Fibroblast of skin of left biceps (primary cell): ENCODE results near the gene ALKBH4.
"Not testable (repeated sequence)": the region's sequence is repeated elsewhere in the genome, so short reads cannot be mapped to it uniquely, and the experiment has no call there.

Experiments
- DNase-seq, 2 experiments: peaks; one replicate each; pipeline ENCODE4 v3.0.0-alpha.2; 2013; ENCODE audit warnings: low read depth in 2 of 2

The ALKBH4 gene

GRCh38 chr7:102429141-102429899 is 35.3 kb downstream of the ALKBH4 start:
- DNase-seq: no peak

DNA sequence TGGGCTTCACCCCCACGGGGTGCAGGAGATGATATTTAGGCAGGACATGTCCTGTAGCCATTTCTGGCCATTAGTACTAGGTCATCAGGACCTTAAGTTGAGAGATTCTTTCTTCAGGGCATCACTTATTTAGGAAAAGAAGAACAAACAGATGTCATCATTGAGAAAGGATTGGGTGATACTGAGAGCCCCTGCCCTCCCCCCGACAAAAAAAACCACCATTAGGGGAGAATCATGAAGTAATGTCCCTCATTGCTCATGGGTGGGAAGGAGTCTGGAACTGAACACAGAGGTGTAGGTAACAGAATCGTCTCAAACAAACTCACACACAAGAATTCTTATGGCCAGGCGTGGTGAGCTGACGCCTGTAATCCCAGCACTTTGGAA is 37.7 kb downstream of the ALKBH4 start:
- no peak for DNase-seq

DNA sequence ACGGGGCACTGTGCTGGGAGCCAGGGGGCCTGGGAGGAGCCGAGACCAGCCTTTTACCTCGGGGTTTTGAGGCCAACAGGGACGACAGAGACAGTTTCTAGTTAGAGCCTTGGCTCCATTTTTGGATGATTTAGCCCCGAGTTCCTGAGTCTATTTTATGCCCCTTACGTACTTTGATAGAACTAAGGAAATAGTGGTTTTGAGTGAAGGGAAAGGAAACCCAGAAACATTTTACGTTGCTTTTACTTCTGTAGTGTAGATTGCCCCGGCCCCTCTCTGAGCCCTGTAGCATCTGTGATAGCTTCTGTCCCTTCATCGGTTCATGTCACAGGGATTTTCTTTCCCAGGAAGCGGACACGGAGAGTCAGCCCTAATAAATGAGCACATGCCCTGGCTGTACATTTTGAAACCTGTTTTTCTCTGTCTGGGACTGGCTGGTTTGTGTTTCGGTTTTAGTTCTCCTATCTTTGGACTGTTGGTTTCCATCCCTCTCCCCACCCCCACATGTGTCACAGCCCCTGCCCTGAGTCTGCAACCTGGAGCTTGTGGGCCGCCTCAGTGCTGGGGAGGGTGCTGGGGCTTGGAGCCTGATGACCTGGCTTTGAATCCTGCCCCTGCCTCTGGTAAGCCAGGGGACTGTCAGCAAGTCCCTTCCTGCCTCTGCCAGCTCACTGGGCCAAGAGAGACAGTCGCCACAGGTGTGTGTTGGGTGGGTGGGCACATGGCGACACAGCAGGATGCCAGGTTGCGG is 38.2 kb downstream of the ALKBH4 start:
- DNase-seq: no peak

- no peak for DNase-seq
Measured at GRCh38 chr7:102425639-102426267, 38.9 kb downstream of the ALKBH4 start.

GRCh38 chr7:102424787-102425218 is 39.9 kb downstream of the ALKBH4 start:
- DNase-seq: no peak

DNA sequence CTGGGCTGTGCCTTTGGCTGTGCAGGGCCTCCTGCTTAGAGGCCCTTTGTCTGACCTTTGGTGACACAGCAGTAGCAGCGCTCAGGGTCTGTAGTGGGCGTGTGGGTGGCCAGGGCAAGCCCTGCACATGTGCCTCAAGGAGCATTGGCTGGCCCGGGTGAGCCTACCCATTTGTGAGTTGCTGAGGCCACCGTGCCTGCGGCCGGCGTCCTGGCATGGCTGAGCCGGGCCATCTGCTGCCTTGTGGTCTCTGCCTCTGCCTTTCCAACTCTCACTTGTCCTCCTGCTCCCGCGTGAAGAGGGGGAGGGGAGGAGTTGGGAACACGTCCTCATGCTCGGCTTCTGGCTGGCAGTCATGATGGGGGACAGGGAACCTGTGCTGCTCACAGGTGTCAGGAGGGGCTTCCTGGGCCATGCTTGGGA is 40.5 kb downstream of the ALKBH4 start:
- no peak for DNase-seq

DNA sequence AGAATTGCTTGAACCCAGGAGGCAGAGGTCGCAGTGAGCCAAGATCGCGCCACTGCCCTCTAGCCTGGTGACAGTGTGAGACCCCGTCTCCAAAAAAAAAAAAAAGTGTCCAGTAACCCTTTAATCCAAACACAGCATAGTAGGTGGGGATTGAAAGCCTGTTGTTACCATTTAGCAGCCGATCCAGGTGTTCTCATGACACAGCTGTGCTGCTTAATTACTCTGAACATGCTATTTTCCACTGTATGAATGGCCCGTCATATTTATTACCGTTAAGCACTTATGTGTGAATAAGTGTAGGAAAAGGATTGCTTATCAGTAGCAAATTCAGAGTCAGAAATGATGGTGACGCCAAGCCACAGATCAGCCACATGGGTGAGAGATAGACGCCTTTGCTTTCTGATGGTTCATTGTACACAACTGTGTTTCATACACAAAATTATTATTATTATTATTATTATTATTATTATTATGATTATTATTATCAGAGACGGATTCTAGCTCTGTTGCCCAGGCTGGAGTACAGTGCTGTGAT is 42.9 kb downstream of the ALKBH4 start:
- DNase-seq: no peak

DNA sequence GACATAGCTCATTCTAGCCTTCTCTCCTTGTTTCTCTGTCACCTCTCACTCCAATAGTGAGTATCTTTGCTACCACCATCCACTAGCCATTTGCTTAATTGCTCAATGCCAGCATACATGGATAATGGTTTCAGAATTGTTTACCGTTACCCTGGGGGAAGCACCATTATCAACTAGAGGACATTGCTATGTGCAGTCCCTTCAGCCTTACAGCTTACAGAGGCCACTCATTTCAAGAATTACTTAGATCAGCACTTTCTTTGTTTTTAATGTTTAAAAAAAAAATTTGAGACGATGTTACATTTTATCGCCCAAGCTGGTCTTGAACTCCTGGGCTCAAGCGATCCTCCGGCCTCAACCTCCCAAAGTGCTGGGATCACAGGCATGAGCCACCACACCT is 46.1 kb downstream of the ALKBH4 start:
- DNase-seq: no peak

GRCh38 chr7:102417105-102417504 is 47.6 kb downstream of the ALKBH4 start:
- no peak for DNase-seq

- no peak for DNase-seq
Measured at GRCh38 chr7:102416406-102416805, 48.3 kb downstream of the ALKBH4 start.

GRCh38 chr7:102415685-102416225 is 48.9 kb downstream of the ALKBH4 start:
- DNase-seq: no peak

- DNase-seq: no peak
Measured at GRCh38 chr7:102413611-102414010, 51.1 kb downstream of the ALKBH4 start.

GRCh38 chr7:102413091-102413490 is 51.6 kb downstream of the ALKBH4 start:
- DNase-seq: no peak

DNA sequence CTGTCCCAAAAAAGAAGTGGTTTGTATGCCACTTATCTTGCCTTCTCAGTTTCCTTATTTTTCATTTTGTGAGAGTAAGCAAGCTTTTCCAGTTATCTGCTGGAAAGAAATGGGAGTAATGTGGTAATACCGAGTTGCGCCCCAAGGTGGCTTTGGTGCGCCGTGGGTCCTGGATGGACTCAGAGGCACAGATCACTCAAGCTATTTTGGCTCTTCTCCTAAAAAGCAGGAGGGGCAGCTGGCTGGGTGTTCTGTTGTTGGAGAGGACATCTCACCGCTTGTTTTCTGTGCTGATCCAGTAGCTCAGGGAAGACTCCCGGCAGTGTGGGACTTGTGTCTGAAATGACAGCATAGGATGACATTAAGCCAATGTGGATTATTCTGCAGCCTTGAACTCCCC is 52.1 kb downstream of the ALKBH4 start:
- no peak for DNase-seq

DNA sequence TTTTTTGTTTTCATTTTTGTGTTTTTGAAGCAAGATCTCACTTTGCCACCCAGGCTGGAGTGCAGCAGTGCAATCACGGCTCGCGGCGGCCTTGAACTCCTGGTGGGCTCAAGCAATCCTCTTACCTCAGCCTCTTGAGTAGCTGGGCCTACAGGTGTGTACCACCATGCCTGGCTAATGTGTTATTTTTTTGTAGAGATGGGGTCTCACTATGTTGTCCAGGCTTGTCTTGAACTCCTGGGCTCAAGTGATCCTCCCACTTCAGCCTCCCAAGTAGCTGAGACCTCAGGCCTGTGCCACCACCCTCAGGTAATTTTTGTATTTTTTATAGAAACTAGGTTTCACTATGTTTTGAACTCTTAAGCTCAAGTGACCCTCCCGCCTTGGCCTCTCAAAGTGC is 53.7 kb downstream of the ALKBH4 start:
- no peak for DNase-seq

GRCh38 chr7:102410123-102410522 is 54.5 kb downstream of the ALKBH4 start:
- no peak for DNase-seq

- DNase-seq: no peak
Measured at GRCh38 chr7:102409340-102409739, 55.3 kb downstream of the ALKBH4 start.

DNA sequence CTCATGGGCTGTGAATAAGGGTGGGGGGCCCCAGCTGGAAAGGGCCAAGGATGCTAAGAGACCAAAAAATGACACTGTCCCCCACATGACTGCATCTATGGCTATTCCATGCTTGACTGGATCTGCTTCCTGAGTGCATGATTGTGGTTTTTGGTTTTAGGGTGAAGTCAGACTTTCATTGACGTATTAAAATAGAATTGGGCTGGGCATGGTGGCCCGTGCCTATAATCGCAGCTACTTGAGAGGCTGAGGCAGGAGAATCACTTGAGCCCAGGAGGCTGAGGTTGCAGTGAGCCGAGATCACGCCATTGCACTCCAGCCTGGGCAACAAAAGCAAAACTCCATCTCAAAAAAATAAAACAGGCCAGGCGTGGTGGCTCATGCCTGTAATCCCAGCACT is 56.1 kb downstream of the ALKBH4 start:
- DNase-seq: not testable (repeated sequence)

- no peak for DNase-seq
Measured at GRCh38 chr7:102407910-102408309, 56.8 kb downstream of the ALKBH4 start.
